NOMO-1 treated with dmso at 0.1 percent for 144 hours (cell line): ENCODE measurements around the gene TAS1R3.

ENCODE experiments used
- DNase-seq: peaks from one replicate; lab custom pipeline; 2025; ENCODE audit not compliant: unreplicated experiment; lab: John Stamatoyannopoulos, UW

TAS1R3 gene

GRCh38 chr1:1331068-1331965 is at the start of gene TAS1R3:
TAS1R3 (plus strand) TSS chr1:1331280; CDS start chr1:1331346, 66 bp downstream.
- no peak for DNase-seq

- DNase-seq, result no peak
Measured at GRCh38 chr1:1281533-1282321, 49.4 kb upstream of the TAS1R3 start.

DNA sequence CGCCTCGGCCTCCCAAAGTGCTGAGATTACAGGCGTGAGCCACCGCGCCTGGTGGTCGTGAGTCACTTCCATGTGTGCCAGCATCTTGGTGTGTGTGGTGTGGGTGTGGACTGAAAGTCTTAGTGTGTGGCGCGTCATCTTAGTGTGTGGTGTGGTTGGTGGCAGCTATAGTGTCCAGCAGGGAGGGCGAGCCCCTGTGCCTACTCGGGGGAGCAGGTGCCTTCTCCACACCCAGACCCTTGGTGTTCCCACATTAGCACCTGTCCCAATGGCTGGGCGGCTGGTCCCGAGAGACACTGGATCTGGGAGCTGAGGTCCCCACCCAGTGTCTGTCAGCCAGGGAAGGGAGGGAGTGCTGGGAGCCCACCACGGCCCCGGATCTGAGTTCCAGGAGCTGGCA is 48.1 kb upstream of the TAS1R3 start:
- no peak for DNase-seq

DNA sequence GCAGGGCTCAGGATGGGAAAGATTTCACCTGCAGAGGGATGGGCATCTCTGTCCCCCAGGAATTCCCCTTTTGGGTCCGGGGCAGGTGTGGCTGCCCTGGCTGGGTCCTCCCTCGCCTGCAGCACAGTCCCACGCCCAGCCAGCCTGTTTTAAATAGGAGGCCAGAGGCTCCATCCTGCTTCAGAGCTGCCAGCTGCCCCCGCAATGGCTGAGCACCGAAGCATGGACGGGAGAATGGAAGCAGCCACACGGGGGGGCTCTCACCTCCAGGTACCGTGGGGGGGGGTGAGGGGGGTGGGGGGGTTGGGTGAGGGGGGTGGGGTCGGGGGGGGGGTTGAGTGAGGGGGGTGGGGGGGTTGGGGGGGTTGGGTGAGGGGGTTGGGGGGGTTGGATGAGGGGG is 47.3 kb upstream of the TAS1R3 start:
- DNase-seq, result no peak

DNA sequence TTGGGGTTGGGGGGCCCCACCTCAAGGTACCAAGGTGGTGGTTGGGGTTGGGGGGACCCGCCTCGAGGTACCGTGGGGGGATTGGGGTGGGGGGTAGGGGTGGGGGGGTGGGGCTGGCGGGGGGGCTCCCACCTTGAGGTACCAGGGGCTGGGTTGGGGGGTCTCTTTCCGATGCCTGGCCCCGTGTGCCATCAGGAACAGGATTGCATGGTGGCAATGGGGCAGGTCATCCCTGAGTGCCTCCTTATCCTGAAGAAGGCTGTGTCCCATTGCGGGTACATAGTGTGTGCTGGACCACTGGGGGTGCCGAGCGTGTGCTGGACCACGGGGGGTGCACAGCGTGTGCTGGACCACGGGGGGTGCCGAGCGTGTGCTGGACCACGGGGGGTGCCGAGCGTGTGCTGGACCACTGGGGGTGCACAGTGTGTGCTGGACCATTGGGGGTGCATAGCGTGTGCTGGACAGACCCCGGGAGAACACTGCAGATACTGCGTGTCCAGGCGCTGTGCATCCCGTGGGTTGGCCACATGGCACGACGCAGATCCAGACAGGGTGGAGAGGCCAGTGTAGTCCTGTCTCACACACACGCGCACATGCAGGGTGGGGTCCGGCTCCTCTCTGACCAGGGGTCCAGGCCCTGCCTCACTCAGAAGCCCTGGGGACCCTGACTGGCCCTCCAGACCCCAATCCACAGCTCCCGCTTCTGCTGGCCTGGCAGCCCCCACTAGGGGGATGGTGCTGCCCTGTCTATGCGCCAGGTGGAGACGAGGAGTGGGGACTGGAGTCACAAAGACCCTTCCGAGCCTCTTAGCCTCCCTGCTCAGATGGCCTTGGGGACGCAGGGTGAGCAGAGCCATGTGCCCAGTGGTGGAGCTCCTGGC is 46.6 kb upstream of the TAS1R3 start:
- no peak for DNase-seq

GRCh38 chr1:1285102-1285571 is 45.9 kb upstream of the TAS1R3 start:
- no peak for DNase-seq

GRCh38 chr1:1285611-1286311 is 45.3 kb upstream of the TAS1R3 start:
- no peak for DNase-seq

GRCh38 chr1:1286313-1287261 is 44.5 kb upstream of the TAS1R3 start:
- no peak for DNase-seq

DNA sequence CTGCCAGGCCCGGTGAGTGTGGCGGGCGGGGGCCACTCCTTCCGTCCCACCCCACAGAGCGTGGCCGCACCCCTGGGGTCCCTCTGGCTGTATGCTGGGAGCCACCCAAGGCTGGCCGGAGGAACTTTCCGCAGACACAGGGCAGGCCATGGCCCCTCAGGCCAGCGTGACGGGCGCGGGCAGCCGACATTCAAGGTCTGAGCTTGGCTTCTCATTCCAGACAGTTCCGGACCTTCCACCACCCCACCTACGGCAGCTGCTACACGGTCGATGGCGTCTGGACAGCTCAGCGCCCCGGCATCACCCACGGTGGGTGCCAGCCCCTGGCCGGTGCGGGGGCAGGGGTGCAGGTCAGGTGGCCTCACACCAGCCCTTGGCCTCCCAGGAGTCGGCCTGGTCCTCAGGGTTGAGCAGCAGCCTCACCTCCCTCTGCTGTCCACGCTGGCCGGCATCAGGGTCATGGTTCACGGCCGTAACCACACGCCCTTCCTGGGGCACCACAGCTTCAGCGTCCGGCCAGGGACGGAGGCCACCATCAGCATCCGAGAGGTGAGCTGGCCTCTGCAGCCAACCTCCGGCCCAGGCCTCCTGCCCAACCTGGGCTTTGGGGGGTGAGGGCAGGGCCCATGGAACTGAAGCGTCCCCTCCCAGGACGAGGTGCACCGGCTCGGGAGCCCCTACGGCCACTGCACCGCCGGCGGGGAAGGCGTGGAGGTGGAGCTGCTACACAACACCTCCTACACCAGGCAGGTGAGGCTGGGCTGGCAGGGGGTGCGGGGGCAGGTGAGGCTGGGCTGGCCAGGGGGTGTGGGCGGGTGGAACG is 43.6 kb upstream of the TAS1R3 start:
- no peak for DNase-seq

GRCh38 chr1:1290238-1290731 is 40.8 kb upstream of the TAS1R3 start:
- DNase-seq, result no peak

DNA sequence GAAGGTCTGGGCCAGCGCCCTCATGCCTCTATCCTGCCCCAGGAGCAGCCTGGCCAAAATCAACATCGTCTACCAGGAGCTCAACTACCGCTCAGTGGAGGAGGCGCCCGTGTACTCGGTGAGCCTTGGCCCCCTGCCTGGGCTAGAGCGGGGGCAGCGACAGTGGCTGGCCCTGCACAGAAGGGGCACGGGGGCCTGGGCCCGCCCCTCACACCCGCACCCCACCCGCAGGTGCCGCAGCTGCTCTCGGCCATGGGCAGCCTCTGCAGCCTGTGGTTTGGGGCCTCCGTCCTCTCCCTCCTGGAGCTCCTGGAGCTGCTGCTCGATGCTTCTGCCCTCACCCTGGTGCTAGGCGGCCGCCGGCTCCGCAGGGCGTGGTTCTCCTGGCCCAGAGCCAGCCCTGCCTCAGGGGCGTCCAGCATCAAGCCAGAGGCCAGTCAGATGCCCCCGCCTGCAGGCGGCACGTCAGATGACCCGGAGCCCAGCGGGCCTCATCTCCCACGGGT is 40.0 kb upstream of the TAS1R3 start:
- DNase-seq, result no peak

- DNase-seq, result peak; percentile 26
Measured at GRCh38 chr1:1291548-1292441, 39.3 kb upstream of the TAS1R3 start.

- DNase-seq, result no peak
Measured at GRCh38 chr1:1292442-1292779, 38.7 kb upstream of the TAS1R3 start.

GRCh38 chr1:1292851-1293250 is 38.2 kb upstream of the TAS1R3 start:
- DNase-seq, result no peak

DNA sequence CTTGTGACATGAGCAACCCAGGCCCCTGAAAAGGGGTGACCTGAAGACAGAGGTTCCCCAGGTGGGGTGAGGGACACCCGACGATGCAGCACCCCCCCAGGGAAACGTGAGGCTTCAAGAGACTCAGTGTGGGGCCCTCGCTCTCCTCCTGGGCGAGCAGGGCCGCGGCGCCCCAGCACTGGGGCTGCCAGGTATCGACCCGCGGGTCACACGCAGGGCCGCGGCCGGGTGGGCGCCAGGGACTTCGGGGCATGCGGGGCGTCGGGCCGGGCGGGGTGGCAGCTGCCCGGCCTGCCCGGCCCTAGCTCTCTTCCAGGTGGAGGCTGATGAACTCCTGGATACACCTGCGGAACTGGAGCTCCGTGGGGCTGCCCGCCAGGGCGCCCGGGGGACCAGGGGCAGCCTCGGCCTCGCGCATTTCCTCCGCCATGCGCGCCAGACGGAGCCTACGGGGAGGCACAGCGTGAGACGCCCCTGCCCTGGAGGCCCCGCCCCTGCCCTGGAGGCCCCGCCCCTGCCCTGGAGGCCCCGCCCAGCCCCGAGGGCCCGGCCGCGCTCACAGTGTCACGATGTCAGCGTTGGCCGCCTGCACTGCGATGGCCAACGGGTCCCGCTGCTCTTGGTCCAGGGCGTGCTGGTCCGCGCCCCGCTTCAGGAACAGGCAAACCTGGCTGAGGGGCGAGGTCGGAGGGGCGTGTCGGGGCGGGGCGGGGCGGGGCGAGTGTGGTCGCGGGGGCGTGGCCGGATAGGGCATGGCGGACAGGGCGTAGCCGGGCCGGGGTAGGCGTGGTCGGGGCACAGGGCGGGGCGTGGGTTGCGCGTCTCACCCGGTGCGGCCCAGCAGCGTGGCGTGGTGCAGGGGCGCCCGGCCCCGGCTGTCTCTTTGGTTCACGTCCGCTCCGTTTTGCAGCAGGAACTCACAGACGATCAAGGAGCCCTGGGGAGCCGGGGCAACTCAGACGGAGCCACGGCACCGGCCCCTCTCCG is 37.5 kb upstream of the TAS1R3 start:
- no peak for DNase-seq
